Subcutaneous adipose tissue (tissue), 4 donors: ENCODE data around the gene DCUN1D2. TPM values are rescaled to one million over a fixed set of nuclear protein-coding genes. Genes with fewer than 3 reads are reported as not detected.

Experiments used
- CTCF ChIP-seq: fragments of 450-650 bp; IDR thresholded peaks from one replicate; pipeline ENCODE4 v1.5.1; 2016; ENCODE audit warnings: low read depth, mild to moderate bottlenecking, control low read depth, antibody characterized with exemption, moderate library complexity
- total RNA-seq, 4 donors: library from RNA; depleted of rRNA; stranded (reverse); fragments of >200 nt; gene quantifications; one replicate each; pipeline ENCODE4 v1.1.0, GENCODE V29; 2016

Gene DCUN1D2
- total RNA-seq, 4 donors from 2014 or later: 15.1 to 22.2 (median 18.8) TPM

DNA sequence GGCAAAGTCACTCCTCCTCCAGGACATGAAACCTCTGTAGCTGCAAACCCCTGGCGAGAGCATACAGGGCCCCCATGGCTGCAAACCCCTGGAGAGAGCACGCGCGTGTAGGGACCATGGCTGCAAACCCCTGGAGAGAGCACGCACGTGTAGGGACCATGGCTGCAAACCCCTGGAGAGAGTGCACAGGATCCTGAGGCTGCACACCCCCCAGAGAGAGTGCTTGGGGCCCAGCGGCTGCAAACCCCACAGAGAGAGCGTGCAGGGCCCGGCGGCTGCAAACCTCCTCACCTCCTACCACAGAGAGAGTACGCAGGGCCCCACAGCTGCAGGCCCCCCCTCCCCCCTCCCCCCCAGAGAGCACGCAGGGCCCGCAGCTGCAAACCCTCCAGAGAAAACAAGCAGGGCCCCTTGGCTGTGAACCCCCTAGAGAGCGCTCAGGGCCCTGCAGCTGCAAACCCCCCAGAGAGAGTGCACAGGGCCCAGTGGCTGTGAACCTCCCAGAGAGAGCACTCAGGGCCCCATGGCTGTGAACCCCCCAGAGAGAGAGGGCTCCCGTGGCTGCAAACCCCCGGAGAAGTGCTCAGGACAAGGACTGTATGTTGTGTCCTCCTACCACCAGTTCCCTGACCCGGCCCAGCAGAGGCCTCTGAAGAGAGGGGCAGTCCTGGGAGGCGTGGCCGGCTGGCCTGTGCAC, 44.6 kb downstream of the DCUN1D2 start:
- TF ChIP-seq CTCF: no peak

GRCh38 chr13:113443991-113444390, 46.5 kb downstream of the DCUN1D2 start:
- no peak for TF ChIP-seq CTCF

DNA sequence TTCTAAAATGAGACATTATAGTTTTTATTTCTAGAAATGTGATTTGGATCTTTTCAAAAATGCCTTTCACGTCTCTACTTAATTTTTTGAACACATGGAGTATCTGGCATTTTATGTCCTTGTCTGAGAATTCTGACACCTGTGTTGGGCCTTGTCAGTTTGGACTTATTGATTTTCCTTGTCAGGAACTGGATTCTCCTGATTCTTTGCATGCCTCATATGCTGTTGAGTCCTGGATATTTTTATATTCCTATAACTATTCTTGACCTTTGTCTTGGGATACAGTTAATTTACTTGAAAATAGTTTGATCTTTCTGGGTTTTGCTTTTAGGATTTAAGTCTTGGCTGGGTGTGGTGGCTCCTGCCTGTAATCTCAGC, 47.5 kb downstream of the DCUN1D2 start:
- no peak for TF ChIP-seq CTCF

DNA sequence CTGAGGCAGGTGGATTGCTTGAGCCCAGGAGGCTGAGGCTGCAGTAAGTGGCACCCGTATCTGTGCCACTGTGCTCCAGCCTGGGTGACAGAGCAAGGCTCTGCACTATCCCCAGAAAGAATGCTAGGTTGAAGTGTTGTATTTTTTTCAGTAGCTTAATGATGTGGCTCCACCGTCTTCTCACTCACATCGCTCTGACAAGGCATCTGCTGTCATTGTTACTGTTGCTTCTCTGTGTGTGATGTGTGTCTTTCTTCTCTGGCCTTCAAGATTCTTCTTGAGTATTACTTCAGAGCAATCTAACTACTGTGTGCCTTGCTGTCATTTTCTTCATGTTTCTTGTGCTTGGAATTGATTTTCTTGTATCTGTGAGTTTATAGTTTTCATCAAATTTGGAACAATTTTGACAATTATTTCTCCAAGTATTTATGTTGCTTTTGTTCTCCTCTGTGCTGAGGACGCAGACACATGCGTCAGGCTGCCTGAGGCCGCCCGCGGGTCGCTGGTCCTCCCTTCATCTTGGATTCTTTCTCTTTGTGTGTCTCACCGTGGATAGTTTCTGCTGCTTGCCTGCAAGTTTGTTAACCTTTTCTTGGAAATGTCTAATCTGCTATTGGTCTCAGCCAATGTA, 48.0 kb downstream of the DCUN1D2 start:
- TF ChIP-seq CTCF: no peak

DNA sequence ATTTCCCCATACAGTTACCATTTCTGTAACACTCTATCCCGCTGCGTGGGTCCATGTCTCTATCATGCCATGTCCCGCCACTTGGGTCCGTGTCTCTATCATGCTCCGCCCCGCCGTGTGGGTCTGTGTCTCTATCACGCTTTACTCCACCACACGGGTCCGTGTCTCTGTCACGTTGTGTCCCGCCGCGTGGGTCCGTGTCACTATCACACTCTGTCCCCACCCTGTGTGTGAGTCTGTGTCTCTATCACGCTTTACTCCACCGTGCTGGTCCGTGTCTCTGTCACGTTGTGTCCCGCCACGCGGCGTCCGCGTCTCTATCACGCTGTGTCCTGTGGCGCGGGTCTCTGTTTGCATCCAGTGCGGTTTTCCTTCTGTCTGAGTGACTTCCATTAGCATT, 48.9 kb downstream of the DCUN1D2 start:
- TF ChIP-seq CTCF: no peak

DNA sequence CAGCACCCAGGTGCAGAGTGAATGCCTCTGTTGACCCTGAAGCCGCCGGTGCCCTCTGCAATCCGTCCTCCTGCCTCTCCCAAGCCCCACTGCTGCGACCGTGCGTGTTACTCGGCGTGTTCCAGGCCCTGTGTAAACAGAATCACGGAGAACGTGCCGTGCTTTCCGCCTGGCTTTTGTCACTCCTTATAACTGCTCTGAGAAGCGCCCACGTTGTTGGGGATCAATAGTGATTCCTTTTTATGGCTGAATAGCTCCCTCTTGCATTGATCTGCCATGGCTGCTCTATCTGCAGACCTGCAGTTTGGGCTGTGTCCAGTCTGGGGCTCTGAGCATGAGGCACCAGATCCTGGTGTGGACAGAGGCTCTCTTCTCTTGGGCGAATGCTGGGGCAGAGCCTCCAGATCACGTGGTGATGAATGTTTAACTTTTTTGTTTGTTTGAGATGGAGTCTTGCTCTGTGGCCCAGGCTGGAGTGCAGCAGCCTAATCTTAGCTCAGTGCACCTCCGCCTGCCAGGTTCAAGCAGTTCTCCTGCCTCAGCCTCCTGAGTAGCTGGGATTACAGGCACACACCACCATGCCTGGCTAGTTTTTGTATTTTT, 53.0 kb downstream of the DCUN1D2 start:
- TF ChIP-seq CTCF: no peak

- TF ChIP-seq CTCF: no peak
These were observed 57.1 kb downstream of the DCUN1D2 start for GRCh38 chr13:113433391-113433916.
